Activated naive CD4-positive, alpha-beta T cell (primary cell): ENCODE measurements around the gene DNLZ.

ENCODE experiments used
- DNase-seq, 4 experiments: peaks; one replicate each; lab custom pipeline; 2025; lab: John Stamatoyannopoulos, UW

DNLZ gene

DNA sequence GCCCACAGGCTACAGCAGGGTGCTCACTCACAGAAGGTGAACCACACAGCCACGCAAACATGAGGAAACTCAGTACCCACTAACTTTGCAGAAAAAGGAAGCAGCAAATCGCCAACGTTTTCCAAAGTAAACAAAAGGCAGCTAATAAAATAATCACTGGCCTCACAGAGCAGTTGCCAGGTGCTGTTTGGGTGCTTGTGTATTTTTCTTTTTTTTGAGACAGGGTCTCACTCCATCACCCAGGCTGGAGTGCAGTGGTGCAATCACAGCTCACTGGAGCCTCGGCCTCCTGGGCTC lies 32.6 kb upstream of the DNLZ start:
- DNase-seq = no peak

DNA sequence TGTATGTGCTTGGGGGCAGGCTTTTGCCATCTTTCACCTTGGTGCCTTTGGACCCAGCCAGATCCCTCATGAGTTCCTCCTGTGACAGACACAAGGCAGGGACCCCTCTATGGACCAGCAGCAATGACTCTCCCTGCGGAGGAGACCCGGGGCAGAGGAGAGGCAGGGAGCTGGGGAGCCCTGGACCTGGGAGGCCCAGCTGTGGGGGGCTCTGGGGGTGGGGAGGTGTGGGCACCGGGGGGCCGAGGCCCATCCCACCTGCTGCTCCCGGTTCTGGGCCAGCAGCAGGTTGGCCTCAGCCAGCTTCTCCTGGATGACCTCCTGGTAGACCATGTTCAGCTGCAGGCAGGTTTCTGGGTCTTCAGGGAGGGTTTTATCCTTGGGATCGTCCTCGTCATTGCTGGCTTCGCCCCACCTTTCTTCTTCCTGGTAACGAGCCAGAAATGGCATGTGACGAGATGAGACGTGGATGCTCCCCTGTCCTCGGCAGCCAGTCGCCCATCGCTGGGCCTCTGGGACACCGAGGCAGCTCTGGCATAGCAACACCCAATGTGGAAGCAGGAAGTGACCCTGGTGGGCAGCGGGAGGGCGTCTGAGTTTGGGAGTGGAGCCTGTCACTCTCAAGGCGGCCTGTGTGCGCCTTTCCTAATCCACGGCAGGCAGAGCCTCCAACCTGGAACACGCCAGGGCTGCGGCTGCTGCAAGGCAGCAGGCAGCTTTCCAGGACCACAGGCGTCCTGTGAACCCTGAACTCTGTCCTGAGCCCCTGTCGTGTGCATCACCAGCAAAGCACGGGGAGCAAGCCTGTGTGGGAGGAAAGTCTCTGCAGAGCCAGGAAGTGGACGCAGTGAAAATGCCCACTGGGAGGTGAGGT lies 32.0 kb upstream of the DNLZ start:
- DNase-seq = no peak

DNA sequence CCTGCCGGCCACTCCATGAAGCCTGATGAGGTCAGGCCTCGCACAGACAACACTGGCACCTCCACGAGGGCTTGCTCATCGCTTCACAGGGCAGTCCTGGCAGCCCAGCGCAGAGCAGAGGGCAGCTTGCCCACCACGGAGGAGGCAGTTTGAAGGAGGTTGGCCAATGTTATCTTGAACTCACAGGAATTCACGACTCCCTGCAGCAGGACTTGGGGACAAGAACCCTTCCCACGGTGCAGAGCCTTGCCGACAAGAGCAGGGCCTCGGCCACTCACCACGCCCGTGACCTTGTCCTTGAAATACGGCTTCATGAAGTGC lies 31.4 kb upstream of the DNLZ start:
- no peak for DNase-seq

DNA sequence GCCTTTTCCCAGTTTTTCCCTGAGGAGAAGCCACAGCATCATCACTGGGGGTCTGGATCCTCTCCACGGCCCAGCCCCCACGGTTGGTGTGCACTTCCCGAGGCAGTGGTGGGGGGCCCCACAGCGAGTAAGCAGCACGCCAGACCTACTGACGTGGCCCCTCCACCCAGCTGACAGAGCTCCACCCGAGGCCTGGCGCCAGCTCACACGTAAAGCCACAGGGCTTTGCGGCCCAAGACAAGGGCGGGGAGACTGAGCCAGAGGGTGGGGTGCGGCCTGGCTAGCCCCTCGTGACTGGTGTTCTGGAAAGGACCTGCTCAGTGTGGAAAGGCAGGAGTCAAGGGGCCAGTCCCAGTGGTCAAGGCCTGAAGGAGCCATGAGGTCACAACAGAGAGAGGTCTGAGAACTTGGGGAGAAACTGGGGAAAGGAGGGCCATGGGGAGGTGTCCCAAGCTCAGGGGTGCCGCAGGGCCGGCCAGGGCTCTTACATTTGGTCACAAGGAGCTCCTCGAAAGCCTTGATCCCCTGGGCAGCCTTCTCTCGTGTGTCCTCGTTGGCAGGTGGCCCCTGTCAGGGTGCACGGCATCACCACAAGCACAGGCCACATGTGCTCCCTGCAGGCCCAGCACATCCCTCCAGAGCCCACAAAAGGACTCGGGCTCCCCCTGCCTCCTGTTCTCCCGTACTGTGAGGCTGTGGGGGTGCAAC lies 30.9 kb upstream of the DNLZ start:
- no peak for DNase-seq

DNA sequence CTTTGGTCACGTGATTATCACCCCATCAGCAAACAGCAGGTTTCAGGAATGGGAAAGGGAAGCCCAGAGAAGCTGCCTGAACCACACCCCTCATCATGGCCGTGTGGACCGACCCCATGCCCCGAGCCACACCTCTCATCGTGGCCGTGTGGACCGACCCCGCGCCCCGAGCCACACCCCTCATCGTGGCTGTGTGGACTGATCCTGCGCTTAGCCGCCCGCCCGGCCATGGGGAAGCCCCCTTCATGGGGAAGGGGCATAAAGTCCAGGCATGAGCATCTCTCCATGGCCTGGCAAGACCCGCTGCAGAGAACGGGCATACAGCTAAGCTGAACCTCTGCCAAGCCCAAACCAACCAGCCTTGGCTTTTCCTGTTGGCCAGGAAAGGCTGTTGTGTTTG lies 30.0 kb upstream of the DNLZ start:
- no peak for DNase-seq

DNA sequence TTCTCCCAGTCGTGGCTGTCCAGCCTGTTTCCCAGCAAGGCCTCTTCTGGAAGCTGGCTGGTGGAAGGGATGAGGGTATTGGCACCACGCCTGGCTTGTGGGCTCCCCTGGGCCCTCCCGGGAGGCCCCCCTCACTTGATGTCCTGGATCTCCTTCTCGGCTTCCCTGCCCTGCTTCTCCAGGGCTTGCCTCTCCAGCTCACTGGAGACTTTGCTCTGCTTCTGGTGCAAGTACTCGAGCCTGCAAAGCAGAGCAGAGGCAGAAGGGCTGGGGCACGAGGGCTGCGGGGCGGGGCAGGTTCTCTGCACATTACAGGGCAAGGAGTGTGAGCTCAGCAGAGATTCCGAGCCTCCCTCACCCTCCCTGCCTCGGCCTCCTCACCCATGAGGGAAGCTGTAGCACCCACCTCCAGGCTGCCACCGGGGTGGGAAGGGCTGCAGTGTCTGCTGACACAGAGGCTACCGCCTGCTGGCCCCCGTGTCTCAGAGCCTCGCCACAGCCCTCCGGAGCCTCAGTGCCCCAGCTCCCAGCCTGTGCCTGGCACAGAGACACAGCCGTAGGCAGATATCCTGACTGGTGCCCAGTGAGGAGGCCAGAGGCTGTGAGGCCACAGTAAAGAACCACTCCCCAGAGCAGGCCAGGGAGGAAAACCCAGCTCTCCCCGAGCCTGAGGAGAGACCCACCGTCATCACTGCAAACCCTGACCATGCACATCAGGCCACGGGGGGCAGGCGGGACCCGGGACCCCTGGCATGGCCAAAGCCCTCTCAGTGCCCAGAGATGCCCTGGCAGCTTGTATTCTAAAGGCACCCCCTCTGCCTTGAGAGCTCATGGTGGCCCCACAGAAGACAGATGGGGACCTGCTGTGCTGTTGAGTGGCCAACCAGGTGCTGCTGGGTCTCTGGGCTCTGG lies 29.2 kb upstream of the DNLZ start:
- DNase-seq = no peak

DNA sequence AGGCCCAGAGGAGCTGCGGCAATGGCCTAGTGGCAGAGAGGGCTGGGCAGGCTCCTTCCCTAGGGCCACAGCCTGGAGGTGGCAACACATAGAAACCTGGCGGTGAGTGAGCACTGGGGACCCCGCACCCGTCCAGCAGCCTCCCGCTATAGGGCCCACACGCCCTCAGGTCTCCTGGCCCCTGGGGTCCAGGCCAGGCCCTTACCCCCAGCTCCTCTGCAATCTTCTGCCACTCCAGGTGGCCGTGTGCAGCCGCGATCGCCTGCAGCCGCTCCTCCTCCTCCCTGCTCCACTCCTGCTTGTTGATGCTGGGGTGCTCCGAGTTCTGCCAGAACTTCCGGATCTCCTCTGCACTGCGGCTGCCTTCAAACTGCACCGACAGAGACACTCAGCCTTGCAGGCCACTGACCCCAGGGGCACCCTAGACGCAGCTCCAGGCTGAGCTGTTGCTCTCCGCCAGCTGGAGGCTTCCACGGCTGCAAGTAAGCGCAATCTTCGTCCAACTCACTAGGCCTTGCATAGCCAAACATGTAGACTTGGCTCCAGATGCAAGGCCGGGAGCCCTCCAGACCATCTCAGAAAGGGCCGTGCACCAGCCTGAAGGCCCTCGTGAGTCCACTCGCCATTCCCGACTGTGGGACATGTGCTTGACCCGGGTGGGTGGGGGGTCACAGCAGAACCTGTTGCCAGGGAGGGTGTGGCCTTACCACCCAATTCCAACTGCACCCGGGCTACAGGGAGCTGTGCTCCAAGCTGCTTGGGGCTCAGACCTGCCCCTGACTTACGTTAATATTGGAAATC lies 28.4 kb upstream of the DNLZ start:
- DNase-seq = no peak

DNA sequence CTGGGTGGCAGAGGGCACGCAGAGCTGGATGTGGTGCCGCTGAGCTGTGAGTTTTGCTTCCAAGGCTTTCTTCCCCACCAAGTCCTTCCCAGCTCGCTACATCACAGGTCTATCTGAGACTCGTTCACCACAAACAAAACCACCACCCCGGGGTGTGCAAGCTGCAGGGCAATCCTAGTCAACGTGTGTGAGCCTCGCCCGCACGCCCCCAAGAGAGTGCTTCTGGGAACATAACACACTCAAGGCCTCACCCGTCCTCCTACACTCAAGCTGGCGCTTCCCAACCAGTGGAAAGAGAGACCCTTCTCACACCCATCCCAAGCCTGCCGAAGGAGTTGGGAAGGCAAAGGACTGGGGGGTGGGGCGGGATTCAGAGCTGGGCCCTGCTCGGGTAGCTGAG lies 25.9 kb upstream of the DNLZ start:
- DNase-seq = no peak

DNA sequence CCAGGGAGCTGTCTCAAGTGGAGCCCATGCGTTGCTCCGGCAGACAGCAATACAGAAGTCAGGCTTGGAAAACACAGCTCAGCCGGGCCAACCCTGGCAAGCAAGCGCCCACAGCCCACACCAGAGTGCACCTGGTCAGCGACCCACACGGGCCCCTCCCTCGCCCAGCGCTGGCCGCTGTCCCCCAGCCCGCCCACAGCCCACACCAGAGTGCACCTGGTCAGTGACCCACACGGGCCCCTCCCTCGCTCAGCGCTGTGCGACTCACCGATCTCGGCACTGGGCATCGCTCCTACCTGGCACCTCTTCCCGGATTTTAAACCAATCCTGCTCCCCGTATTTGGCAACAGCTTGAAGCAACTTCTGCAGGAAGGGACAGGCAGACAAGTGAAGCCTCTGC lies 23.7 kb upstream of the DNLZ start:
- DNase-seq = no peak

DNA sequence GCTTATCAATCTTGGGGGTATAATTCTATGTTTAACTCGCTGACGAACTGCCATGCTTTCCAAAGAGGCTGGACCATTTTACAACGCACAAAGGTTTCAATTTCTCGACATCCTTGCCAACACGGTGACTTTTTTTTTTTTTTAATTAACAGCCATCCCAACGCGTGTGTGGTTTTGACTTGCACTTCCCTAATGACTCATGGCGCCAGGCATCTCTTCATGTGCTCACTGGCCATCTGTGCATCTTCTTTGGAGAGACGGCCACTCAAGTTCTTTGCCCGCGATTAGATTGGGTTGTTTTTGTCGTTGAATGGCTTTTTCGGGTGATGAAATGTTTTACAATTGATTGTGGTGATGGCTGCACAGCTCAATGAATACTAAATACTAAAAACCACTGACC lies 22.5 kb upstream of the DNLZ start:
- no peak for DNase-seq

DNA sequence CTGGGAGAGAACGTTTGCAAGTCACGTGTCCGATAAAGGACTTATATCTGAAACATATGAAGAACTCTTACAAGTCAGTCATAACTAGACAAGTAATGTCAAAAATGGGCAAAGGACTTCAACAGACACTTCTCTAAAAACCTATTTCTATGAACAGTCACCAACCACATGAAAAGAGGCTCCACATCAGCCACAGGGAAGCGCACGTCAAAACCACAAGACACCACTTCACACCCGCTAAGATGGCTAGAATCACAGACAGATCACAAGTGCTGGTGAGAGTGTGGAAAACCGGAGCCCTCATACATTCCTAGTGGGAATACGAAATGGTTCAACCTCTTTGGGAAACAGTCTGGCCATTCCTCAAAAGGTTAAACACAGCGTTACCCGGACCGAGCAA lies 21.5 kb upstream of the DNLZ start:
- no peak for DNase-seq

DNA sequence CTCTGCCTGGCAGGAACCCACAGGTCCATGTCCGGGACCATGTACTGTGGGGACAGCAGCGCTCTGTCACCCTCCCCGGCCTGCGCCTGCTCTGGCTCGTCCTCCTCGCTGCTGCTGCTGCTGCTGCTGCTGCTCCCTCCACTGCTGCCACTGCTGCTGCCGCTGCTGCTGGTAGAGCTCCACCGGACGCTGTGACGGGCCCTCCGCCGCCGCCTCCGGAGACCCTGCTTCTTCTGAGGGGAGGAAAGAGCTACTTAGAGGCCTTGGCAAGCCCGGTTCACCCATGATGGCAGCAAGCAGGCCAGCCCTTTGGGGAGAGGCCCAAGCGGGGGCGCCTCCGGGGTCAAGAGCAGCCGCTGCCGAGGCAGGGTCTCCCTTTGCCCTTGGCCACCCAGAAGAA lies 19.9 kb upstream of the DNLZ start:
- DNase-seq = no peak

DNA sequence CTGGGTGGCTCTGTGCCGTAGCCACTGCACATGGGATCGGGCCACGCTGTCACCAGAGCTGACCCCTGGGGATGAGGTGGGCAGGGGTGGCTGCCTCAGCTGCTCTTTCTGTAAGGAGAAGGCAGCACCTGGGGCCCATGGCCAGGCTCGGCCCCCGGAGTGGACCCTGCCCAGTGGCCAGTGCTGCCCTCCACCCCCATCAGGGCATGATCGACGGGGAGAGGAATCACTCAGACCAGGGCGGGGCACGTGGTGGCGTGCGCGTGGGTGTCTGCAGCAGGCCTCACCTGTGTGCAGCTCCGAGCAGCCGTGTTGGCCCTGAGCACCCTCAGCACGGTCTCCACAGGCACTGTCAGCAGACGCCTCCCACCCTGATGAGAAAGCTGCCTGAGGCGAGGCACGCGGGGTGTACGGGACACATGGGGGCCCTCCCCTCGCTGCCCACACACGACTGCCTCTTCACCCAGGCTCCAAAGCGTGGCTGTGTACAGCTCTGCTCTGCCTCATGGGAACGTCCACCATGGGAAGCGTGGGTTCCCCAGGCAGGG lies 18.5 kb upstream of the DNLZ start:
- DNase-seq = no peak

DNA sequence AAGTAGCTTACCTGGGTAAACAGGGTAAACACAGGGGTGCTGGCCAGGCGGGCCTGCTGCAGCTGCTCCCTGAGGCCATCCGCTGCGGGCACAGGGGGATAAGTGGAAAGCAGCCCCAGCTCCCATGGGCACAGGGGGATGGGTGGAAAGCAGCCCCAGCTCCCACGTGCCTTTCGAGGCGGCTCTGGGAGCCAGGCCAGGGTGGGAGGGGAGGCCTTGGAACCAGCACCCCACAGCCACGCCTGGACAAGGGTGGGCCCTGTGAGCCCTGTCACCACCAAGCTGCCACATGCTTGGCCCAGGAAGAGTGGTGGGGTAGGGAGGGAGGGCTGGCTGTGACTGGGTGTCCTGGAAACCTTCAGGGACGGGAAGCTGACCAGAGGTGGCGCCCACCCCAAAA lies 17.8 kb upstream of the DNLZ start:
- no peak for DNase-seq

DNA sequence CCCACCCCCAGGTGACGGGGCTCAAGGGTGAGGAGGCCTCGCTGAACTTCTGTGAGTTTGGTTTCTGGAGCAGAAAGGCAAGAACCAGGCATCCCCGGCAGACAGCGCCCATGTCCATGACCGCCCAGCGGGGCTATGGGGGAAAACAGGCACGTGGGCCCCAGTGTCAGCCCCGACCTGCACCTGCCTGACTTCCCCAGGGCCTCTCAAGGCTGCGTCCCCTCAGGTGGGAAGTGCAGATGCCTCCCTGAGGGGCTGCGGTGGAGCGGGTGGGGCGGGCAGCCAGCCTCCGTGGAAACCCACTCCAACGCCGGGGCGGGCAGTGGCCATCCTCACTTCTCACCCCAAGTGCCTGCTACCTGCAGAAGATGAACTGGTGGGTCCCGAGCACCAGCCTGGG lies 16.8 kb upstream of the DNLZ start:
- no peak for DNase-seq

DNA sequence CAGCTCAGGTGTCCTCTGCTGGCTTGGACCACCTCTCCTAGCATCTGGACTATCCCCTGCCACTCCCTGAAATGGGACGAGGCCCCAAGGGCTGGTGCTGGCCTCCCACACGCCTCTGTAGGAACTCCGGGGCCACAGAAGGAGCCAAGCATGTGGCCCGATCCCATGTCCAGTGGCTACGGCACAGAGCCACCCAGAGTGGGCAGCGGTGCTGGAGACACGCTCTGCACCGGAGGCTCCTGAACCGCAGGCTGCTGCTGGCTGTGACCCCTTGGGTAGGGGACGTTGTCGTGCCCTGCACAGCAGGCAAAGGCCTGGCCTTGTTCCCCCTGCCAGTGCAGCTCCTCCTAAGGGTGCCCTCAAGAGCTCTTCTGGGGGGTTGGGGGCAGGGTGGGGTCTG lies 16.3 kb upstream of the DNLZ start:
- no peak for DNase-seq

DNA sequence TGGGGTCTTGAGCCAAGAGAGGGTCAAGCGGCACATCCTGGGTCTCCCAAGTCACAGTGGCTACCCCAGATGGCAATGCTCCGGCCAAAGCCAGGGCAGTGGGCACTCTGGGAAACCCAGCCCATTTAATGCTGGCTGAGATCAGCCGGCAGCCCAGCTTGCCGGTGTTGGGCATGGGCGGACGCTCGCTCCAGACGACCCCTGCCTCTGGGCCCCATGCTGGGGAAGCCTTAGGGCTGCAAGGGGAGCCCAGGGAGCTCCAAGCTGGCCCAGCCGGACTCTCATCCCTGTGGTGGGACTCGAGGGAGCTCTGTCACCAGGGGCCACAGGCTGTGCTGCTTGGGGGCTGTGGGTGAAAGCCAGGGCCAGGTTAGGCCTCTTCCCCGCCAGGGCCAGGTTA lies 15.9 kb upstream of the DNLZ start:
- no peak for DNase-seq

DNA sequence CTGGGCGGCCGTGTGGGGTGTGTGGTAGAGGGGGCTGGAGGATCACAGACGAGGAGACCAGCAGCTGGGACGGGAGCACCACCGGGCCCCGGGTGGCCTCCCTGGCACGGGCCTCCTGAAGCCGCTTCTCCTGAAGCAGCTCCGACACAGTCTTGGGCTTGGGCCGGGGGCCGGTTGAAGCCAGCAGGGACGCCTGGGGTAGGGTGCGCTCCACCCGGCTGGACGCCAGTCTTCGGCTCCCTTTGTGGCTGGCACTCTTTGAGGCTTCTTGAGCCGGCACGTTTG lies 15.4 kb upstream of the DNLZ start:
- no peak for DNase-seq

DNA sequence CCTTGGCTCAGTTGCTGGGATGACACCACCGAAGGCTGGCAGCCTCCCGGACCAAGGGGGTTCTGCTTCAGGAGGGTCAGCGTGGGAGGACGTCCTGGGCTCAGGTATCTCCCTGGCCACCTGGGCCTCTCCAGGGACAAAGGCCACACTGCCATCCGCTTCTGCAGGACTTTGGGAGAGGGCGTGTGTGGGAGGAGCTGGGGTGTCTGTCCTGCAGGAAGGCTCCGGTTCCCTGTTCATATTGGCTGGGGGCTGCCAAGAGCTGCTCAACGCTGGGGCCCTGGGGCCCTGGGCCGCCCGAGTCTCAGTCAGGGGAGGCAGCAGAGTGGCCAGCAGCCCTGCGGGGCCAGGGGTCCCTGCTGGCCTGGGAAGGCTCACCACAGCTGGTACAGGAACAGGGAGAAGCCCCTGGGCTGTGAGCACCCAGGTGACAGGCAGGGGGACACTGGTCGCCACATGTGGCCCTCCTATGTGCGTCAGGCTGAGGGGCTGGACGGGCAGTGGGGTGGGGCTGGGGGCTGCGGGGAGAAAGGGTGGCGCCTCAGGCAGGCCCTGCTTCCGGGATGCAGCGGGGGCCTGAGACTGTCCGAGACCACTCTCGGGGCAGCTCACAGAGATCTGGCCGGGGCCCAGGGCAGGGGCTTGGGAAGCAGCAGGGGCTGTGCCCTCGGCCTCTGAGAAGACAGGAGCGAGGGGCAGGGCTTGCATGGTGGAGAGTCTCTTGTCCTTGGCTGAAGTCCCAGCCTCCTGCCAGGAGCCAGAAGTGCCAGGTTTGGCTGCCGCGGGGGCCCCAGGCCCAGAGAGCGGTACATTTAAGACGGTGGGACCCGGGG lies 14.8 kb upstream of the DNLZ start:
- DNase-seq = no peak

DNA sequence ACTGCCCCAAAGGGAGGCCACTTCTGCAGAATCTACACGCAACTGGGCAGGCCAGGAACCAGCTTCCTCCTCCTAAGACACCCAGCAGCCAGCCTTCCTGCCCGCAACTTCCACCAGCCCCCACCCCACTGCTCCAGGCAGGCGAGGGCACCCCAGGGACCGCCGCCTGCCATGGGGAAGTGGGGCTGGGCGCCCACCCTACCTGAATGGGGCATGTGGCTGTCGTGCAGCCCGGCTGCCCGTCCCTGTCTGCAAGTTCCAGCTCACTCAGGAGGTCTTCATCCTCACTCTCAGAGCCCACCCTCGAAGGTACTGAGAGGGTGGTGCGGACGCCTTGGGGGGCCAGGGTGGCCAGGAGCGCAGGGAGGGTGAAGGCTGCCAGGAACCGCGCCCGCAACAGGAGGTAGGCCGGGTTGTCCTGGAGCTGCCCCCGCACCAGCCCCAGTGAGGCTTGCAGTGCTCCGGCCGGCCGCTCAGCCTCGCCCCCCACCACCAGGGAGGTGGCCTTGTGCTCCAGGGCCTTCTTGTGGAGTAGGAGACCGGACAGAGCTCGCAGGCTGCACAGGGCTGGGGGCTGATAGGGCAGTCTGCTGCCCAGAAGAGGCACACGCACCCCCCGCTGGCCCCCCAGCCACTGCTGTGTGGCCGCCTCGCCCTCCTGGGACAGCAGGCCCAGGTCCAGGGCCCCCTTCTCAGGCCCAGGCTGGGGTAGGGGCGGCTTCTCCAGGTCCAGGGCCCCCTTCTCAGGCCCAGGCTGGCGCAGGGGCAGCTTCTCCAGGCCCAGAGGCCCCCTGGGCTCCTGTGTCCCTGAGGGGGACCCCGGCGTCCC lies 14.0 kb upstream of the DNLZ start:
- DNase-seq = no peak
